ENCODE measurements around the gene IL1RN.

IL1RN gene

GRCh38 chr2:113157118-113157896 is 29.9 kb downstream of the IL1RN start:
- DNase-seq = peak; percentile 82

- DNase-seq = peak; percentile 60
These were observed 30.7 kb downstream of the IL1RN start for GRCh38 chr2:113157897-113158753.

DNA sequence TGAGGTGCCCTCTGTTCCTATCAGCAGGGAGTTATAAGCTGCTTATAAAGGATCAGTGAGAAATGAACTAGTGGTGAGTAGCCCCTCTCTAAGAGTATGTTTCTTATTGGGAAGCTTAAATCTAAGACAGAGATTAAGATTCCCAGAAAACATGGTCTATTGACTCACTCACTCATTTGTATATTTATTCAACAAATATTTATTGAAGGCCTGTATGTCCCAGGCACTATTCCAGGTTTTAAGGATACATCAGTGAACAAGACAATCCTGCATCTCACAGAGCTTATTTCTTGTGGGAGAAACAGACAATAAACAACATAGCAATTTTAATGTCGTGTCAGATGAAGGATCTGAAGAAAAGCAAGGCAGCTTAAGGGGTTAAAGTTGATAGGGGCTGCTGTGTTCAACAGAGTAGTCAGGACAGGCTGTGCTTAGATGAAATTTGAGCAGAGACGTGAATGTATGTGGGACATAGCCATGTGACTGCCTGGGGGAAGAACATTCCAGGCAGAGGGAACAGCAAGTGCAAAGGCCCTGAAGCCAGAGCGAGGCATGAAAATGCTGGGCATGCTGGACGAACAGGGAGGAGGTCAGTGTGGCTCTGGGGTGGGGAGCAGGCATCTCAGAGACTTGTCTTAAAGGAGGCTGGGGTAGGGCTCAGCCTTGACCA is 31.6 kb downstream of the IL1RN start:
- peak; percentile 45 for DNase-seq

- no peak for DNase-seq
These were observed 32.9 kb downstream of the IL1RN start for GRCh38 chr2:113160248-113160647.

- peak; percentile 42 for DNase-seq
These were observed 33.6 kb downstream of the IL1RN start for GRCh38 chr2:113160962-113161361.

GRCh38 chr2:113162173-113162572 is 34.8 kb downstream of the IL1RN start:
- peak; percentile 13 for DNase-seq

- DNase-seq = no peak
These were observed 35.5 kb downstream of the IL1RN start for GRCh38 chr2:113162869-113163268.

DNA sequence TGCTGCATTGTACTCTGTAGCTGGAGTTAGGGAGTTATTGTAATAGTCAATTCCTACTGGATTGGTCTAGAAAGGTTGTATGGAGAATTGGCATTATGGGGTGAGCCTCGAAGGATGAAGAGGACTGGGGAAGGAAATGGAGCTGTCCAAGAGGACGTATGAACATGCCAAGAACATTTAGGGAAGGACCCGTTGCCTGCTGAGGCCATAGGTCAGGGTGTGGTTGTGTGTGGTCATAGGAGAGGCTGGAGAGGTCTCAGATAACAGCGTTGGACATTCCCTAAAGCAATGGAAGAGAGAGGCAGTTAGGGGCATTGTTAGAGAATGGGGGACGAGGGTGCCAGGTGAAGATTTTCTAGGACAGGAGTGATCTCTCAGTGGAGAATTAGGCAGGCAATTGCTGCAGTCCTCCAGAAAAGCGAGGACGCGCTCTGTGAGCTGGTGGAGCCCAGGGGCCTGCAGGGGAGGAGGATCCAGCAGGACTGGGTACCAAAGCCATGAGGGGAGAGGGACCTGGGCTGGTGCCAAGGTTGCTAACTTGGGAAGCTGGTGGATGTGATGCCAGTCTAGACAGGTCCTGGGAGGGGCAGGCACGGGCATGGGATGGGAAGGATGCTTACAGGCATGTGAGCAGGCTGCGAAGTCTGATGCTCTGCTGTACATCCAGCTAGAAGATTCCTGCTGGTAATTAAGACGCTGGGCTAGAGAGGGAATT is 37.0 kb downstream of the IL1RN start:
- peak; percentile 35 for DNase-seq

DNA sequence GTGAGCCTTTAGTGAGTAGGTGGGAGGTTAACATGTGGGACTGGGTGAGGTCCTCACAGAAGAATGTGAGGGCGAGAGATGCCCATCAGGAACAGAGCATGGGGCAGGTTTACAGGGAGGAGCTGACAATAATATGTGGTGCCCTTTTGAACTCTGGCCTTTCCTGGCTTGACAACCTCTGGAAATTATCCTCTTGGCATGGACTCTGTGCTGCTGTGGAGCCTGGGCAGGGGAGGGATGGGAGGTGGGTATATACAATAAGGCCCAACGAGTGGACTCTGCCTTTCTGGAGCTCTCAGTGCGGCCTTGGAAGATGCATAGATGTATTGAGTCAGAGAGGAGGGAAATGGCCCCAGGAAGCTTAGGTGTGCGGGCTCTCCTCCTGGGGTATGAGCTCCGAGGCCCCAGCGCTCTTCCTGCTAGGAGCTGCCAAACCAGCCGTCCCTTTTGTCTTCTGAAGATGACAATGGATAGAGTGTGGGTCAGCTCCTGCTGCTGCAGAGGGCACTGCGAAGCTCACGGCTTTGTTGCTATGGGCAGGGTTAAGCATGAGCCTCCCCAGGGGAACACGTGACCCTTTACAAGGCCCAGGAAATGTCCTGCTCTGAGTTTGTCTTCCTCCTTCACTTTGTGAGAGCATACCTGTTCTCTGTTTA is 37.7 kb downstream of the IL1RN start:
- no peak for DNase-seq

GRCh38 chr2:113166187-113166645 is 38.8 kb downstream of the IL1RN start:
- no peak for DNase-seq

GRCh38 chr2:113167115-113167932 is 39.9 kb downstream of the IL1RN start:
- DNase-seq = peak; percentile 79

- no peak for DNase-seq
These were observed 40.6 kb downstream of the IL1RN start for GRCh38 chr2:113167962-113168340.

- DNase-seq = no peak
These were observed 41.7 kb downstream of the IL1RN start for GRCh38 chr2:113169002-113169530.

- no peak for DNase-seq
These were observed 42.2 kb downstream of the IL1RN start for GRCh38 chr2:113169586-113169985.

GRCh38 chr2:113171334-113172075 is 44.1 kb downstream of the IL1RN start:
- DNase-seq = peak; percentile 52

DNA sequence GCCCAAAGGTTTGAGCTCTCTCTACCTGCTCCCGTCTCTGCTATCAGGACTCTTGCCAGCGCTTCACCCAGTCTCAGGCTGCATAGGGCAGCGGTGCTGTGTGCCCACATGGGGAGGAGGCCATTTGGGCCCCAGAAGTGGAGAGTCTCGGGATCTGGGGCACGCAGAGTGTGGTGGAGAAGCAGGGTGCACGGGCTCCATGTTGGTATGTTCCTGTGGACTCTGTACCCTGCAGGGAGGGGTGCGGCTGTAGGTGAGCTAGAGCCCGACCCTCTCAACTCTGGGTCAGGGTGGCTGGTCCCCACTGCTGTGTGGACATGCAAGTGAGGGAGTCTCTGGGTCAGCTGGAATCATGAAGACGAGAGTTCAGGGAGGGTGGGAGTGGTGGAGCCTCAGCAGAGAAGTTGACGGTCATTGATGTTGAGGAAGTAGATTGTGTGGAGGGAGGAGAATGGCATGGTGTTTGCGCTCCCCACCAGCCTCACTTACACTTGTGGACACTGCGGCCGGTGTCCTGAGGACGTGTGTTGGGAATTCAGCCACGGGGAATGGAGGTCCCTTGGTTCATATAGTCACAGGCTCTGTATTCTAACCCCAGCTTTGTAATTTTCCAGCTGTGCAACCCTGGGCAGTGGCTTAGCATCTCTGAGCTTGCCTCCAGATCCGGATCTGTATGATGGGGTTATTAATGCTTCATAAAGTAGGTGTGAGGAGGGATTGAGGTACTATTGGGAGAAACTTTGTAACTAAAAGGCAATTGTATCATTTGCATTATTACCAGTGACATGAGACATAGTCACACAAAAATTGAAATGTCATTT is 45.5 kb downstream of the IL1RN start:
- peak; percentile 46 for DNase-seq

- peak; percentile 91 for DNase-seq
These were observed 46.4 kb downstream of the IL1RN start, which contains the start of gene PSD4 for GRCh38 chr2:113173542-113174375. PSD4 (plus strand) TSS chr2:113173971; CDS start chr2:113182457, 8,486 bp downstream.

- no peak for DNase-seq
These were observed 47.0 kb downstream of the IL1RN start for GRCh38 chr2:113174376-113174750.

All from activated CD8-positive, alpha-beta memory T cell treated with anti-CD3 and anti-CD28 coated beads for 24 hours (primary cell).